Ramos (cell line): ENCODE results near the gene SKIC3.

ENCODE experiments used
- in situ Hi-C: fragments of 300-500 bp; cut with MboI; formaldehyde crosslinking; loops from one replicate; pipeline ENCODE4 v1.14.3; 2022; ENCODE audit warnings: low sequenced_read_pairs; ENCODE audit not compliant: unreplicated experiment

SKIC3 gene

DNA sequence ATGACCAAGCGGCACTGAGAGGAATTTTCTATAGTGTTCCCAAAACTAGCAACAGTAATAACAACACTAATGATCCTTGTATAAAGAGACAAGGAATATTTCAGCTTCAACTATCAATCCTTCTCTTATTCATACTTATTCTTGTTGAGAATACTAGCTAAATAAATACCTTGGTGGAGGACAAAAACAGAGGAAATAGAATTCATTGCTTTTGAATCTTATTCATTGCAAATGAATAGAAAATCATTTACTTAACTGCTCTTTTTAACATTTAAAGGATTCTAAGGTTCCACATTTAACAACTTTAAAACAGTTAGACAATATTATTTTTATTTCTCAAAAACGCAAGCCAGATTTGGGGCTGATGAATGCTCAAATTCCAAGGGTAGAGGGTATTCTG, 22.4 kb downstream of the SKIC3 start:
- in situ Hi-C loops: no loop called here

DNA sequence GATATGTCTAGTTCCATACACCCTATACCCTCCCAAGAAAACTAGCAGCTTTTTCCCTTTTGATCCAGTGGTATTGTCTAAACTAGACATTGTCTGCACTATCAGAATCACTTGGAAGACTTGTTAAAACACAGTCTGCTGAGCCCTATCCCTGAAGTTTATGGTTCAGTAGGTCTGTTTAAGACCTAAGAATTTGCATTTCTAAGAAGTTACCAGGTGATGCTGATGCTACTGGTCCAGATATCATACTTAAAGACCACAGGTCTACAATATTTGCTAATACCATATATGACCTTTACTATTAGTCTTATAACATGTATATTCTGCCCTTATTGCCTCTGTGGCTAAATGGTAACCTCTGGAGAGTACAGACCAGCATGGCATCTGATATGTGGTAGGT, 23.3 kb downstream of the SKIC3 start:
- in situ Hi-C loops: no loop called here

DNA sequence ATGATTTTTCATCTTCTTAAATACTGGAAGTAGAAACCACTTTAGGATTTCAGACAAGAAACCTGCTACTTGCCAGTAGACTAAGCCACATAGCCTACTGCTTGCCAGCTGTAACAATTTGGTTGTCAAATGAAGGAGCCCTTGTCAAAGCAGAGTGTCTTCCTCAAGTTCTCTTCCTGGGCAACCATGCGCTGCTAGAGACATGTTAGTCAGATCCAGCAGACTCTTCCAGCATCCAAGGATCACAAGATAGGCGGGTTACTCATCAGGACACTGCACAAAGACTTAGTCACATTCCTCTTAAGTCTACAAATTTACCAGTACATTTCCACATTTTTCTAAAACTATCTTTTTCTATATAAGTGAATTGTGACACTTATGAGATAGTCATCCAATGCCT, 24.4 kb downstream of the SKIC3 start:
- in situ Hi-C loops: no loop called here

DNA sequence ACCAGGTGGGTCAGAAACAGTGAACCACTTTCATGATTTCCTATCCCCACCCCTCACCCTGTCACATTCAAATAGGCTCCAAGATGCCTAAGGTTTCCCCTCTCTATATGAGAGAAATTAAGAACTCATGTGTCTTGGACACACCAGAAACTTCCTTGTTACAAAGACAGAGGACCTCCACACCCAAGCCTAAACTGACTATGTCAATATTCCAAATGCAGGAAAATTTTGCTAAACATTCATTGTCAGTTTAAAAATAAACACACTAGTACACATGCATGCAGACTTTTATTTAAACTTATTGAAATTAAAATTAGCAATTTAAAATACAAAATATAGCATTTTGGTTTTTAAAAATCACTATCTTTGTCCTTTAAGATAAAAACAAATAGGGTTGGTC, 26.2 kb downstream of the SKIC3 start:
- in situ Hi-C loops: no loop called here

DNA sequence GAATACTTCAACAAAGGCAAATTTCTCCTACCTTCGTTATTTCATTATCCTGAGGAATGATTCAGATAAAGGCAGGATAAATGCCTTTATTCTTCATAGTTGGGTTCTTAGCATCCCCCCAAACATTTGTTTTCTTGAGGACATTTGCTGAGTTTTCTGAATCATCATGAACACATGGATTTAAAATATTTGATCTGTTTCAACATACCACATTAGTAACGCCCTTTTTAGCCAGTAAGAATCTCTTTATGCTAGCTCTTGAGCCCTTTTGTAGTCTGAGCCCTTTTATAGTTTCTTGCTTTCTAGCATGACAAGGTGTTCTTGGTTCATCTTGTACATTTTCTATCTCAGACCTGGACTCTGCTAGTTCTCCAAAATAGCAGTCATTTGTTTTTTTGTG, 27.9 kb downstream of the SKIC3 start:
- in situ Hi-C loops: no loop called here

DNA sequence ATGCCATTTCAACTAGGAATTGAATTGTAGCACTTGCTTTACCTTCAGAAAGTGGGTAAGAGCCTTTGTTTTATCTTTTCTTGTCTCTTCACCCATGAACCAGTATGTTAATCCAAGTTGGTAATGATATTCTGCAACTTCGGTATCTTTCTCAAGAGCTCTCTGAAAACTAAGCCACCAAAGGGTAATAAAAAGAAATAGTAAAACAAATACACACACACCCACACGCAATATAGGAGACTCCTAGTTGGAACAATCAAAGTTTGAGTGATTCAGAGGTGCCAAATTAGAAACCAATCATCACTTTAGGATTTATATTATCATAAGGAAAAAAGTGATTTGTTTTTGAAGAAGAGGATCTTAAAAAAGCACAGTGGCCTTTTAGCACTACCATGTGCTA, 30.4 kb downstream of the SKIC3 start:
- in situ Hi-C loops: no loop called here

DNA sequence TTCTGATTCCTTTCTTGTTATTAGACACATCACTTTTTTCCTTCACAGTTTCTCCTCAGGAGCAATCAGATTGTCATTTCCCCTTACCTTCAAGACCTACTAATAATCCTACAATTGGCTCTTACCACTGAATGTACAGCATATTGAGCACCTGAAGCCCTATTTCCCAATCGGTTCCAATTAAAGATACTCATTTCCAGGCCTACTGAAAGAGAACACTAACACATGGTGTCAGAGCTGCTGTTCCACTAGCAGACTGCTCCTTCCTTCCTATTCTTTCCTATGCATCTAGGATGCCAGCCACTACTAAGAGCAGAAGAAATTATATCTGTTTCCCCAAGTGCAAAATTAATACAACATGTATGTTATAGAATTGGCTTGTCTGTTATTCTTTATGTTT, 34.6 kb downstream of the SKIC3 start:
- in situ Hi-C loops: no loop called here

DNA sequence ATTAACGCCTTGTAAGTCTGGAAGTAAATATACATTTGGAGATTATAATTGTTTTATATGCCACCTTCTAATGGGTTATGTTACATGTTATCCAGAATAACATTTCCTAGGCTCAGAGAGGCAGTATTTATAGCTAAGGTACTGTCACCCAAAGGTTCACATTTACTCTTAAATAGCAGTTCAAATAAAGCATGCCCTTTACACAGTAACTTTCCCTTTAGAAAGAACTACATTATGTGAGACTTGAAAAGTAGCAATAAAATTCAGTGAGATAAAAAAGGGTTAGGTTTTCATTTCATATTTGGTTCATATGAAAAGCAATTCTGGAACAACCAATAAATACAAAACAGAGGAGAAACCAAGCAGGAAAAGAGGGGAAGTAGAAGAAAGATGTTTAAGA, 35.1 kb downstream of the SKIC3 start:
- in situ Hi-C loops: no loop called here

DNA sequence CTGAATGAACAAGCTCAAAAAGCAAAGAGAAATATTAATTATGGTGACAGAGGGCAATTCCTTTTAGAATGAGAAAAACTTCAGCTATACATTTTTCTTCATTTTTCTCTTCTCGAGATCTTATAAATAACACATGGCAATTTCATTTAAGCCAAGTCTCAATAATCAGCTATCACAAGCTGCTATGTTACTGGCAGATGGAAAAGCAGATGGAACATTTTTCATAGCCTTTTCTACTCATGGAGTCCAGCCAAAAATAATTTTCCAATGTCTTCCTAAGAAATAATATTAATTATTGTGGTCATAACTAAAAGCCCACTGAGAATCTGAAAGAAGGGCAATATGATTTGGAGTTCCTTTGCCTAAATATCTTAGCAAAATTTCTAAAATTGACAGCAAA, 35.6 kb downstream of the SKIC3 start:
- in situ Hi-C loops: no loop called here

DNA sequence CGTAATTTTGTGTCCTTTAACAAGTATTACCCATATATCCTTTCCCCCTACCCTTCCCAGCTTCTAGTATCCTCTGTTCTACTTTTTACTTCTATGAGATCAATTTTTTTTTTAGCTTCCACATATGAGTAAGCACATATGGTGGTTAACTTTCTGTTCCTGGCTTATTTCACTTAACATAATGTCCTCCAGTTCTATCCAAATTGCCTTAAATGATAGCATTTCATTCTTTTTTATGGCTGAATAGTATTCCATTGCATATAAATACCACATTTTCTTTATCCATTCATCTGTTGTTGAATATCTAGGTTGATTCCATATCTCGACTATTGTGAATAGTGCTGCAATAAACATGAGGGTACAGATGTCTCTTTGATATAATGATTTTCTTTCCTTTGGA, 36.4 kb downstream of the SKIC3 start:
- in situ Hi-C loops: no loop called here

DNA sequence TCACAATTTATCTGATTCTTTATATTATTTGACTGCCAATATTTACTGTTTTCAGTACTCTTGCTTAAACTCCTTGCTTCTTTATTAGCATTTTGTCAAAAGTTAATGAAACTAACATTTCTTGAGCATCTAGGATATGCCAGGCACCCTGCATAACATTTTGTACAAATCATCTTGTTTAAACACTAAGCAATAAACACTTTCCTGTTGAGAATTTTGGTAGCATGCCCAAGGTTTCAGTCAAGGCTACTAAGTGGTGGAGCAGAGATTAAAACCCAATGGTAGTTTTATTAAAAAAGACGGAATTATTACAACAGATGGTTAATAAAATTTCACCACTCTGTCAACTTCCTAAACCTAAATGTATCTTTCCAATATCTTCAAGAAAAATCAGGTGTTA, 43.2 kb downstream of the SKIC3 start:
- in situ Hi-C loops: no loop called here

DNA sequence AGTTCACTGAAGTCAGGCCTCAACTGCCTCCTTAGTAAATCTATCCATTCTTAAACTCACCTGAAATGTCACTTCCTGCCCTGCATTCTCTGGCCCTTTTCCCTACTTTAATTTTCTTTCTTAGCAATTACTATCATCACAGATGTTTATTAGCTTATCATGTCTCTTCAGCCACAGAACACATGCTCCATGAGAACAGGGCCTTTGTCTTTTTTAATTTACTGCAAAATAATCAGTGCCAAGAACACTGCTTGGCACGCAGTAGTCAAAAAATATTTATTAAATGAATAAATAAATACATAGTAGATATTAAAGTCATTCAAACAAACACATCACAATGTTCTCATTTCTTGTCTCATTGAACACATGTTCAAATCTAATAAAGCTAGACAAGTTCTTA, 46.2 kb downstream of the SKIC3 start:
- in situ Hi-C loops: no loop called here
